K562 (cell line): ENCODE results near the gene TARS1. TPM values are rescaled to one million over a fixed set of nuclear protein-coding genes. Genes with fewer than 3 reads are reported as not detected.

Experiments
- ATAC-seq: fragments of 200-7000 bp; cut with Tn5 transposase; 3 replicates; pipeline ENCODE4 v1.9.1; 2020; ENCODE audit warnings: moderate library complexity
- BruUV-seq: library from RNA; stranded (reverse); fragments of 400-500 nt; replicated peaks from 2 replicates; lab custom pipeline; 2021; lab: Mats Ljungman, UMichigan
- CTCF ChIA-PET: fragments of 300-600 bp; formaldehyde crosslinking; extraction: SDS; loops from one replicate; lab custom pipeline; 2021; ENCODE audit warnings: low intra/inter-chr PET ratio; lab: Yijun Ruan, JAX
- POLR2A ChIA-PET: fragments of 300-600, 350-650 bp; sonication (Branson Sonifier 250); formaldehyde crosslinking; extraction: SDS; loops from one replicate; lab custom pipeline; 2021; ENCODE audit warnings: antibody characterized with exemption, inconsistent platforms; lab: Yijun Ruan, JAX
- DNase-seq, 4 experiments: peaks; one replicate each; pipeline versions ENCODE4 v3.0.0 to v3.0.0-alpha.2; 2011 to 2018; ENCODE audit warnings: low spot score in 3 of 4, mixed read lengths in 3 of 4; ENCODE audit errors: extremely low read depth in 1 of 4
- FAIRE-seq: peaks from 2 replicates; lab custom pipeline; 2011; peaks lifted over from hg19 to GRCh38; lab: Jason Lieb, UNC
- H2AFZ ChIP-seq: 2 replicates; pipeline ENCODE4 v1.6.0; 2011; ENCODE audit warnings: low read depth, low read length, control low read depth, inconsistent platforms
- H3K27ac ChIP-seq: fragments of 200-600 bp; 3 replicates; pipeline ENCODE4 v1.8.0; 2011; ENCODE audit warnings: low read depth, mild to moderate bottlenecking, control low read depth, inconsistent platforms, low read length, moderate library complexity, mixed read lengths; ENCODE audit errors: extremely low read depth
- H3K27me3 ChIP-seq, 2 experiments: fragments of 300-600 bp in 1 of 2; 2 replicates in 1 of 2; 3 replicates in 1 of 2; pipeline versions ENCODE4 v1.6.0 to v1.8.0; 2011; ENCODE audit warnings: inconsistent platforms in 2 of 2, low read length in 2 of 2, mild to moderate bottlenecking in 1 of 2, mixed read lengths in 1 of 2, moderate library complexity in 1 of 2; ENCODE audit not compliant: control insufficient read depth in 2 of 2, insufficient read depth in 2 of 2
- H3K36me3 ChIP-seq: fragments of 300-600 bp; 3 replicates; pipeline ENCODE4 v1.8.0; 2011; ENCODE audit warnings: mild to moderate bottlenecking, low read length, inconsistent platforms; ENCODE audit not compliant: control insufficient read depth, insufficient read depth
- H3K4me1 ChIP-seq, 2 experiments: fragments of 200-600 bp in 1 of 2; replicated peaks in 1 of 2; 2 replicates in 1 of 2; 3 replicates in 1 of 2; pipeline versions ENCODE4 v1.5.1 to v1.8.0; 2011; ENCODE audit warnings: inconsistent platforms in 2 of 2, low read length in 2 of 2, mild to moderate bottlenecking in 1 of 2, mixed read lengths in 1 of 2, moderate library complexity in 1 of 2; ENCODE audit not compliant: control insufficient read depth in 2 of 2, insufficient read depth in 2 of 2
- H3K4me2 ChIP-seq: 2 replicates; pipeline ENCODE4 v1.6.1; 2011; ENCODE audit warnings: low read length, control low read depth, inconsistent platforms, mixed read lengths; ENCODE audit not compliant: insufficient read depth
- H3K4me3 ChIP-seq: fragments of 200-600 bp; sonication (generic), shearing (Covaris generic); 2 replicates; pipeline ENCODE4 v1.5.1; 2016; ENCODE audit warnings: control low read depth, inconsistent platforms
- H3K79me2 ChIP-seq: fragments of 200-600 bp; 3 replicates; pipeline ENCODE4 v1.8.0; 2011; ENCODE audit warnings: low read length, inconsistent platforms; ENCODE audit not compliant: control insufficient read depth, insufficient read depth
- H3K9ac ChIP-seq, 2 experiments: 2 replicates each; pipeline versions ENCODE4 v1.6.0 to v1.6.1; 2011; ENCODE audit warnings: low read depth in 2 of 2, low read length in 2 of 2, control low read depth in 1 of 2, inconsistent platforms in 1 of 2, mild to moderate bottlenecking in 1 of 2, mixed read lengths in 1 of 2; ENCODE audit not compliant: insufficient read depth in 1 of 2
- H3K9me1 ChIP-seq: one replicate; pipeline ENCODE4 v1.6.0; 2011; ENCODE audit warnings: inconsistent platforms, mild to moderate bottlenecking, low read length, moderate library complexity; ENCODE audit not compliant: control insufficient read depth, insufficient read depth
- H3K9me3 ChIP-seq: replicated peaks from 2 replicates; pipeline ENCODE4 v1.5.1; 2011; ENCODE audit warnings: low read depth, low read length, inconsistent platforms; ENCODE audit not compliant: control insufficient read depth, insufficient read depth
- H4K20me1 ChIP-seq: replicated peaks from 2 replicates; pipeline ENCODE4 v1.6.1; 2011; ENCODE audit warnings: low read length, inconsistent platforms, mixed read lengths; ENCODE audit not compliant: control insufficient read depth, insufficient read depth
- BDP1 ChIP-seq: IDR thresholded peaks from 3 replicates; pipeline ENCODE4 v1.6.1; 2011; ENCODE audit not compliant: insufficient read length, insufficient read depth
- BHLHE40 ChIP-seq: IDR thresholded peaks from 2 replicates; pipeline ENCODE4 v1.6.1; 2011; ENCODE audit warnings: low read length, improper control_type of control experiment
- NR2C2 ChIP-seq, 2 experiments: fragments of 200-800 bp in 1 of 2; sonication (Bioruptor generic) in 1 of 2; sonication (generic) in 1 of 2; formaldehyde crosslinking in 1 of 2; IDR thresholded peaks; 2 replicates each; pipeline versions ENCODE4 v1.6.1 to v1.8.0; 2016 to 2022; ENCODE audit warnings: mild to moderate bottlenecking in 1 of 2, missing compliant biosample characterization in 1 of 2, missing genetic modification characterization in 1 of 2, missing genetic modification reagents in 1 of 2
- SLC30A9 ChIP-seq: fragments of 250-450 bp; sonication (Bioruptor Pico); IDR thresholded peaks from 2 replicates; pipeline ENCODE4 v1.8.0; 2022; ENCODE audit warnings: mild to moderate bottlenecking, moderate library complexity
- TBL1XR1 ChIP-seq, 2 experiments: IDR thresholded peaks; 2 replicates each; pipeline ENCODE4 v1.6.1; 2012; ENCODE audit warnings: improper control_type of control experiment in 2 of 2, low read length in 2 of 2, mild to moderate bottlenecking in 1 of 2
- TCF15 ChIP-seq: fragments of 250-450 bp; sonication (Bioruptor Pico); IDR thresholded peaks from 2 replicates; pipeline ENCODE4 v1.8.0; 2022; ENCODE audit warnings: moderate library complexity, mild to moderate bottlenecking, inconsistent platforms
- WHSC1 ChIP-seq: IDR thresholded peaks from one replicate; pipeline ENCODE4 v1.6.1; 2012; ENCODE audit warnings: low read length, control low read depth, inconsistent platforms
- ZBTB17 ChIP-seq: fragments of 450-650 bp; formaldehyde crosslinking; IDR thresholded peaks from 2 replicates; pipeline ENCODE4 v1.4.0; 2020; ENCODE audit warnings: mild to moderate bottlenecking
- ZBTB26 ChIP-seq: fragments of 450-650 bp; formaldehyde crosslinking; IDR thresholded peaks from 2 replicates; pipeline ENCODE4 v1.4.0; 2022; ENCODE audit warnings: missing genetic modification characterization
- ZNF436 ChIP-seq: fragments of 250-450, 450-650 bp; sonication (Bioruptor Pico); formaldehyde crosslinking; IDR thresholded peaks from 2 replicates; pipeline ENCODE4 v1.7.0; 2020; ENCODE audit warnings: mild to moderate bottlenecking
- ZNF780A ChIP-seq: fragments of 250-450 bp; sonication (Bioruptor Pico); IDR thresholded peaks from 2 replicates; pipeline ENCODE4 v1.5.0; 2021; ENCODE audit warnings: mild to moderate bottlenecking
- WGBS: fragments of 100-300 bp; shearing (Covaris generic); methylation state at CpG from one replicate; pipeline ENCODE4 v1.1.6; 2016; ENCODE audit warnings: low coverage, mixed read lengths; ENCODE audit not compliant: insufficient coverage; ENCODE audit errors: missing lambda C conversion rate; 5-methylcytosine and 5-hydroxymethylcytosine counted together
- in situ Hi-C: fragments of 300-500 bp; cut with MboI; formaldehyde crosslinking; loops from 4 replicates; pipeline ENCODE4 v1.15.0; 2018; ENCODE audit warnings: inconsistent platforms, mixed read lengths
- intact Hi-C: fragments of 100-400 bp; cut with micrococcal nuclease; formaldehyde crosslinking; loops from 2 replicates; pipeline ENCODE4 v1.14.2; 2022
- polyA plus RNA-seq, 8 experiments: library from polyadenylated mRNA; depleted of rRNA in 4 of 8; stranded (reverse) in 5 of 8; unstranded in 3 of 8; fragments of >200 nt; fragmentation: Nextera tagmentation in 2 of 8; fragmentation: Illumina TruSeq in 1 of 8; extraction: Ambion mirVana in 2 of 8; extraction: Trizol in 1 of 8; gene quantifications; 2 replicates each; pipeline versions ENCODE4 v1.2.1 to v1.2.3, GENCODE V29; 2011 to 2014; ENCODE audit warnings: inconsistent platforms in 1 of 8, missing spikeins in 1 of 8
- total RNA-seq, 7 experiments: library from RNA; depleted of rRNA in 6 of 7; stranded (reverse); fragments of >200 nt in 6 of 7; fragmentation: Illumina TruSeq in 2 of 7; extraction: Trizol in 2 of 7; gene quantifications; 2 replicates each; pipeline versions ENCODE4 v1.2.1 to v1.2.3, GENCODE V29; 2011 to 2021; ENCODE audit warnings: low replicate concordance in 1 of 7

TARS1 gene
- total and polyA plus RNA-seq, 9 of the 15 experiments (the other 6 are each of a cell fraction or from before 2014, with no cell fraction given): 263 to 518 (median 439) TPM

GRCh38 chr5:33411498-33411897 lies 29.3 kb upstream of the TARS1 start:
- Histone ChIP-seq H3K4me1 (no peaks in the 10 kb centered on the region), H3K9ac (no peak overlapping the region), H3K4me2 (no peak overlapping the region), H3K27ac (no peak overlapping the region), H3K27me3 (no peaks in the 10 kb centered on the region), H3K9me1 (no peaks in the 10 kb centered on the region), H3K79me2 (no peaks in the 10 kb centered on the region), H2AFZ (no peak overlapping the region), H4K20me1 (no peaks in the 10 kb centered on the region), H3K9me3 (no peaks in the 10 kb centered on the region), H3K4me3 (no peak overlapping the region), H3K36me3 (no peaks in the 10 kb centered on the region)
- WGBS: 0% methylated on average over 1 of the region's 1 CpG
- TF ChIP-seq TCF15 (CRISPR knock-in tag): no peak
- TF ChIP-seq NR2C2 (CRISPR knock-in tag; IDR thresholded peaks at IDR 0.05): no peak
- TF ChIP-seq NR2C2 (tag; IDR thresholded peaks at IDR 0.05): no peak
- no peak for TF ChIP-seq BDP1
- BruUV-seq: no TSS peak
- DNase-seq (no peak), FAIRE-seq (no peak), ATAC-seq (no peak)
- intact Hi-C loops (loop anchor here (10.0 kb wide), 1 partner anchor 787 kb away; no protein-coding TSS in a partner anchor), in situ Hi-C loops (no loop called here)
- ChIA-PET CTCF (no interaction called here), POLR2A (no interaction called here)

GRCh38 chr5:33415811-33416354 lies 24.9 kb upstream of the TARS1 start:
- no peaks in the 10 kb centered on the region for H3K9me3 ChIP-seq
- no peak overlapping the region for H2AFZ ChIP-seq
- FAIRE-seq: no peak
- no peak overlapping the region for H3K27ac ChIP-seq
- no peak for ATAC-seq
- no peak overlapping the region for H3K4me2 ChIP-seq
- no peaks in the 10 kb centered on the region for H4K20me1 ChIP-seq
- H3K9me1 ChIP-seq: no peaks in the 10 kb centered on the region
- no TSS peak for BruUV-seq
- ChIA-PET CTCF (no interaction called here), POLR2A (no interaction called here)
- peaks cover 0 to 3% of the 10 kb centered on the region in 2 experiments; a peak in 1 of 5 replicates for H3K27me3 ChIP-seq
- no peak for TF ChIP-seq ZNF780A (CRISPR knock-in tag)
- TF ChIP-seq ZBTB26 (CRISPR knock-in tag): no peak
- TF ChIP-seq ZNF436 (CRISPR knock-in tag): no peak
- TF ChIP-seq WHSC1: no peak
- no peak for TF ChIP-seq SLC30A9 (CRISPR knock-in tag)
- no peak for TF ChIP-seq ZBTB17 (CRISPR knock-in tag)
- no peak for TF ChIP-seq TBL1XR1 (IDR thresholded peaks at IDR 0.05; ENCODE audit: low read length in 2 of 2)
- TF ChIP-seq BHLHE40: no peak
- H3K36me3 ChIP-seq: no peaks in the 10 kb centered on the region
- intact Hi-C loops (loop anchor here (10.0 kb wide), 1 partner anchor 791 kb away; no protein-coding TSS in a partner anchor), in situ Hi-C loops (no loop called here)
- H3K4me3 ChIP-seq: no peak overlapping the region
- H3K9ac ChIP-seq: no peak overlapping the region
- DNase-seq: no peak
- H3K4me1 ChIP-seq: no peaks in the 10 kb centered on the region
- no peaks in the 10 kb centered on the region for H3K79me2 ChIP-seq
- WGBS: 2% methylated on average over 4 of the region's 4 CpGs
